ENCODE measurements around the gene RAB3GAP2.
"Not testable (repeated sequence)": the region's sequence is repeated elsewhere in the genome, so short reads cannot be mapped to it uniquely, and the experiment has no call there.

GRCh38 chr1:220158530-220158929 is 113.7 kb downstream of the RAB3GAP2 start:
- TF ChIP-seq POLR2AphosphoS5, CTCF (IDR thresholded peaks at IDR 0.05): not testable (repeated sequence)

Measured in gastroesophageal sphincter (tissue), 3 donors.